RPMI7951 (cell line): ENCODE measurements around the gene RBM20. TPM values are rescaled to one million over a fixed set of nuclear protein-coding genes. Genes with fewer than 3 reads are reported as not detected.

Experiments
- DNase-seq: peaks from one replicate; pipeline ENCODE4 v3.0.0-alpha.2; 2012; ENCODE audit warnings: low read depth
- total RNA-seq: library from RNA; depleted of rRNA; stranded (reverse); fragments of >200 nt; shearing (Covaris generic); gene quantifications from 2 replicates; pipeline ENCODE4 v1.2.3, GENCODE V29; 2014; rRNA removed

RBM20 gene
- total RNA-seq, 1 experiment from 2014 or later, result 0.36 TPM

GRCh38 chr10:110870823-110871297 is 226.7 kb downstream of the RBM20 start:
- peak; percentile 51 for DNase-seq

- DNase-seq, result peak; percentile 94
Measured at GRCh38 chr10:110871298-110872084, 227.4 kb downstream of the RBM20 start, which contains the start of gene PDCD4. TSS of gene PDCD4 (plus strand) at chr10:110871928. CDS start at chr10:110876028, 4,100 bp downstream.

GRCh38 chr10:110872145-110872983 is 228.2 kb downstream of the RBM20 start:
- DNase-seq, result peak; percentile 66

GRCh38 chr10:110872984-110873923 is 229.1 kb downstream of the RBM20 start:
- no peak for DNase-seq

GRCh38 chr10:110873951-110874350 is 229.8 kb downstream of the RBM20 start:
- no peak for DNase-seq

GRCh38 chr10:110876000-110876399 is 231.9 kb downstream of the RBM20 start:
- no peak for DNase-seq

- DNase-seq, result no peak
Measured at GRCh38 chr10:110876788-110877187, 232.7 kb downstream of the RBM20 start.

- DNase-seq, result no peak
Measured at GRCh38 chr10:110880012-110880411, 235.9 kb downstream of the RBM20 start.

GRCh38 chr10:110881247-110881646 is 237.1 kb downstream of the RBM20 start:
- DNase-seq, result no peak

- DNase-seq, result no peak
Measured at GRCh38 chr10:110881905-110882304, 237.8 kb downstream of the RBM20 start.

- DNase-seq, result no peak
Measured at GRCh38 chr10:110883924-110884323, 239.8 kb downstream of the RBM20 start.

- DNase-seq, result no peak
Measured at GRCh38 chr10:110885932-110886674, 242.0 kb downstream of the RBM20 start.

GRCh38 chr10:110887560-110887959 is 243.4 kb downstream of the RBM20 start:
- DNase-seq, result no peak

Other genes with a start within 250 kb of the RBM20 start
- 6.4 and 8.9 TPM in 2 replicates for gene DUSP5, start 146.4 kb upstream of the RBM20 start, total RNA-seq
- 34.4 and 43.0 TPM in 2 replicates for gene SMC3, start 76.6 kb upstream of the RBM20 start, total RNA-seq
- gene PDCD4, start 227.6 kb downstream of the RBM20 start, total RNA-seq, result 15.5 and 16.3 TPM in 2 replicates